LNCaP clone FGC (cell line): Measurements from ENCODE around the gene CYCS.
A peak's percentile ranks its signal among the peaks of the same experiment; 100 is the strongest.

Source experiments
- DNase-seq: peaks from one replicate; pipeline ENCODE4 v3.0.0-alpha.2; 2011; ENCODE audit warnings: low read depth
- H3K4me3 ChIP-seq: 2 replicates; pipeline ENCODE4 v1.5.1; 2011; ENCODE audit warnings: mild to moderate bottlenecking, low read depth, low read length, control low read depth
- TF ChIP-seq, protein P1 (sequence below): IDR thresholded peaks from 2 replicates; pipeline ENCODE4 v1.5.1; 2012; ENCODE audit warnings: mild to moderate bottlenecking; ENCODE audit not compliant: control insufficient read depth, insufficient read depth; ENCODE audit errors: extremely low read depth

The CYCS gene

DNA sequence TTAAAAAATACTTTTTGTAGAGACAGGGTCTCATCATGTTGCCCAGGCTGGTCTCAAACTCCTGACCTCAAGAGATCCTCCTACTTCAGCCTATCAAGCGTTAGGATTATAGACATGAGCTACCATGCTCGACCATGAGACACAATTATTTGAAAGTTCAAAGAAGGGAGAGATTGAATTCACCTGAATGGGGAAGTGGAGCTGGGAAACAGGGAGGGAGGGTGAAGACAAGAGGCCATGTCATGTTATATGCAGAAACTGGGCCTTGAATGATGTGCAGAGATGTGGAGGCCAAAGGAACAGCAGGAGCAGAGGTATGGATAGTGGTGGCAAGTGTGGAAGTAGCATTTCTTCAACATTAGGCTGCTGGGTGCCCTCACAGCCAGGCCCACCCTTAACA is 18.7 kb upstream of the CYCS start:
- TF ChIP-seq, protein P1, sequence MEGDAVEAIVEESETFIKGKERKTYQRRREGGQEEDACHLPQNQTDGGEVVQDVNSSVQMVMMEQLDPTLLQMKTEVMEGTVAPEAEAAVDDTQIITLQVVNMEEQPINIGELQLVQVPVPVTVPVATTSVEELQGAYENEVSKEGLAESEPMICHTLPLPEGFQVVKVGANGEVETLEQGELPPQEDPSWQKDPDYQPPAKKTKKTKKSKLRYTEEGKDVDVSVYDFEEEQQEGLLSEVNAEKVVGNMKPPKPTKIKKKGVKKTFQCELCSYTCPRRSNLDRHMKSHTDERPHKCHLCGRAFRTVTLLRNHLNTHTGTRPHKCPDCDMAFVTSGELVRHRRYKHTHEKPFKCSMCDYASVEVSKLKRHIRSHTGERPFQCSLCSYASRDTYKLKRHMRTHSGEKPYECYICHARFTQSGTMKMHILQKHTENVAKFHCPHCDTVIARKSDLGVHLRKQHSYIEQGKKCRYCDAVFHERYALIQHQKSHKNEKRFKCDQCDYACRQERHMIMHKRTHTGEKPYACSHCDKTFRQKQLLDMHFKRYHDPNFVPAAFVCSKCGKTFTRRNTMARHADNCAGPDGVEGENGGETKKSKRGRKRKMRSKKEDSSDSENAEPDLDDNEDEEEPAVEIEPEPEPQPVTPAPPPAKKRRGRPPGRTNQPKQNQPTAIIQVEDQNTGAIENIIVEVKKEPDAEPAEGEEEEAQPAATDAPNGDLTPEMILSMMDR = no peak
- DNase-seq = no peak
- no peak overlapping the region for H3K4me3 ChIP-seq

DNA sequence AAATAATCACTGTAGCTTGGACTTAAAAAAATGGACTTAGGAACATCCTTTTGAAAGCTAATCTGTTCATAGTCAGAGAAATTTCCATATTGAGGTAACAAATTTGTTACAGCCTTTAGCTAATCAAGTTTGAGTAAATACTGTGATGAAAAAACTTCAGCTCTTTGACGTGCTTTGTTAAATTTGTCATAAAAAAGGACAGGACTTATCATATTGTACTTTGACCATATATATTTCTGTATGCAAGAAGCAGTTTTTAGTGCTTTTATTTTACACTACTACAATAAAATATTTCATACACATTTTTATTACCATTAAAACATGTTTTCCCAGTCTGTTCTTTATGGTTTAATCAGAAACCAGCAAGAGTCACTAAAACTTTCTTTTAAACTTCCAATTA is 14.5 kb upstream of the CYCS start:
- TF ChIP-seq, protein P1 = no peak
- no peak for DNase-seq
- no peak overlapping the region for H3K4me3 ChIP-seq

DNA sequence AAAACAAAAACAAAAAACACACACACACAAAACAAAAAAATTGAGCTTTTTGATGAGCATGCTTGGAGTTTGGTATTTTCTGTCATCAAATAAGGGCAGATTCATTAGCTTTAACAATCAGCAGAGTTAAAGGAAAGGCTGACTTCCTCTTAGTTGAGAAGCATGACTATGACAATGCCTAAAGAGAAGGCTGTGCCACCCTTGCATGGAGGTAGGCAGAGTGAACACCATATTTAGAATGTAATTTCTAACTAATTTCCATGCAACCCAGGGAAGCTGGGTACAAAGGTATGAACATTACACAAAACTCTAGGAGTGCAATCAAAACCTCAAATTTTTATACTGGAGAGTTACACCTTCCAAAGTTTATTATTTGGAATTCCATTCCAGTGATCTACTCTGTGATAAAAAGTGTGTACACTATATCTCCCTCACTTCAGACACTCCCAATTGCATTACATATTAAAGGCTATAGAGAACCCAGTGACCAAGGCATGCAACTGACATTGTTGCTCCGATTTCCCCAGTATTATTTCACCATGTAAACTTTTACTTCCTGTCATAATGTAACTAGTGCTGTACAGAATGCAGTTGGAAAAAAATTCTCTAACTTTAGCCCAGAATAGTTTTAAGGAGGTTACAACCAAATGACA is 9.4 kb upstream of the CYCS start:
- no peak overlapping the region for H3K4me3 ChIP-seq
- DNase-seq = no peak
- TF ChIP-seq, protein P1 = no peak

DNA sequence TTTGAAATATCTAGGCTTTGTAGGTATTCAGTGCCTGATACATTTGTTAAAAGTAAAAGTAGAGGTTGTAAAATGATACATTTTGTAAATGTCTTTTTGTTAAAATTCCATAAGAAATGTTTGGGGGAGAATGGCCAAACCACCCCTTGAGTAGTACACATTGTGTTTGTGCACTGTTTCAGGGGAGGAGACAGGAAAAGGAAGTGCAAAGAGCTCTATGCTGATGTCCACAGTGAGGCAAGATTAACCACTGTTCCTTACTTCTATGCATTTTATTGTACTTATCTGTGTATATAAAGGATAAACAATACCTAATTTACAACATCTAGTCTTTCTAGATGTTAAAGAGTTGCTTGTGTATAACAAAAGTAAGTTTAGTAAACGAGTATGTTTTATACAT is 7.4 kb upstream of the CYCS start:
- H3K4me3 ChIP-seq = no peak overlapping the region
- TF ChIP-seq, protein P1 = no peak
- no peak for DNase-seq

DNA sequence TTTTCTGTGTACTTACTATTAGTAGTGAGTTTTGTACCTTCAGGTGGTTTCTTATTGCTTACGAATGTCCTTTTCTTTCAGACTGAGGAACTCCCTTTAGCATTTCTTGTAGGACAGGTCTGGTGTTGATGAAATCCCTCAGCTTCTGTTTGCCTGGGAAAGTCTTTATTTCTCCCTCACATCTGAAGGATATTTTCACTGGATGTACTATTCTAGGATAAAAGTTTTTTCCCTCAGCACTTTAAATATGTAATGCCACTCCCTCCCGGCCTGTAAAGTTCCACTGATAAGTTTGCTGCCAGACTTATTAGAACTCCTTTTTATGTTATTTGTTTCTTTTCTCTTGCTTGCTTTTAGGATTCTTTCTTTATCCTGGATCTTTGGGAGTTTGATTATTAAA is 1.7 kb upstream of the CYCS start:
- TF ChIP-seq, protein P1 = no peak
- H3K4me3 ChIP-seq = no peak overlapping the region
- DNase-seq = no peak

DNA sequence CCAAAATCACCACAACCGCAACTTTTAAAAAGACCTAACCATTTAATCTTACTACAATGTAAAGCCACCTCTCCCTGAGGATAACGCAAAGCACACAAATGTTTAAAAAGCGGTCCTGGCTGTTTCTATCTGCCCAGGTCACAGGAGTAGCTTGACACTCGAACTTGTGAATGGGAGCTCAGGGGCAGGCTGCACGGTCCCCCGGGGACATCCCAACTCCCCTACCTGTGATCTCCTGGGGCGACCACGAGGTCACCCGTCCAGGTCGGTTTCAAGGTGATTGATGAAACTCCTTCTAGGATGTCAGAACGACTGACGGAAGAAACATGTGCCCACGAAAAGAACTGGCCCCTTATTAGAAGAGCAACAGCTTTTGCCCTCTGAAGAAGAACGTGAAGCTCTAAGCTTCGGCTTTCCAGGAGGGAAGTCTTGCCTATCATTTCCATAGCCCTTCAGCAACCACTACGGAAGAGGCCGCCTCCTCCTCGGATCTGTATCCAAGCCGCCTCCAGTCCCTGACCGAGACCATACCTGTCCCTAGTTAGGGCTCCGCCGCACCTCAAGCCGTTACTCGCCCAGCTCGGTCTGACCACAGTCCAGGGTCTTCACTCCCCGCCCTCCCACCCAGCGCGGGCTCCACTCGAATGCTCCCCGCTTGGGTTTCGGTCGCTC is 459 bp downstream of the CYCS start:
- no peak for DNase-seq
- H3K4me3 ChIP-seq = peak overlapping the region; percentile 87
- TF ChIP-seq, protein P1 = no peak

DNA sequence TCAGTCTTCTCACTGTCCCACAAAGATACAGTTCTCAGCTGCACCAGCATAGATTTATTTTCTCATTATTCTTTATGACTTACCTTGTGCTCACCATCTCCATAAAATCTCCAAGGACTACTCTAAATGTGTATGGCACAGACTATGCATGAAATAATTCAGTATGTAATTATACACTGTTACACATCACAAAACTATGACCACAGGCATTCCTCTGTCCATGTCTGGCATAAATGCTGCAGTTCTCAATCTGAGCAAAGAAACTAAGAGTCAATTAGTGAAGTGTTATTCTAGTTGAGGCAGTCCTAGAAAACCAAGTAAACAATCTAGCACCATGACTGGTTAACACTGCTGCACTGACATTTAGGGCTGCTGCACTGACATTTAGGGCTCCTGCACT is 2.7 kb downstream of the CYCS start:
- DNase-seq = no peak
- H3K4me3 ChIP-seq = no peak overlapping the region
- TF ChIP-seq, protein P1 = no peak
